Liver (tissue), 3 donors: ENCODE results near the gene KRT36.

Experiments
- FOXA1 ChIP-seq: IDR thresholded peaks from 2 replicates; pipeline ENCODE4 v1.6.1; 2016; ENCODE audit warnings: antibody characterized with exemption
- FOXA2 ChIP-seq: IDR thresholded peaks from 2 replicates; pipeline ENCODE4 v1.6.1; 2016; ENCODE audit warnings: antibody characterized with exemption
- GABPA ChIP-seq, 2 donors: IDR thresholded peaks in 1 of 2; conservative IDR thresholded peaks in 1 of 2; 2 replicates each; pipeline ENCODE4 v1.6.1; 2016; ENCODE audit warnings: antibody characterized with exemption in 2 of 2, mild to moderate bottlenecking in 1 of 2, moderate library complexity in 1 of 2
- REST ChIP-seq: IDR thresholded peaks from 2 replicates; pipeline ENCODE4 v1.6.1; 2016; ENCODE audit warnings: antibody characterized with exemption, mild to moderate bottlenecking
- TAF1 ChIP-seq: conservative IDR thresholded peaks from 2 replicates; pipeline ENCODE4 v1.6.1; 2016; ENCODE audit warnings: antibody characterized with exemption, mild to moderate bottlenecking
- TF ChIP-seq, protein P1 (sequence below): fragments of 150-350 bp; IDR thresholded peaks from 2 replicates; pipeline ENCODE4 v1.5.1; 2017; ENCODE audit warnings: improper control_type of control experiment, low read depth, low read length; ENCODE audit not compliant: missing input control
- TF ChIP-seq, protein P2 (sequence below): IDR thresholded peaks from 2 replicates; pipeline ENCODE4 v1.6.1; 2016; ENCODE audit warnings: antibody characterized with exemption
- TF ChIP-seq, protein P3 (sequence below): IDR thresholded peaks from 2 replicates; pipeline ENCODE4 v1.6.1; 2016; ENCODE audit warnings: antibody characterized with exemption
- donor health status: healthy.
- donor health status: healthy.

DNA sequence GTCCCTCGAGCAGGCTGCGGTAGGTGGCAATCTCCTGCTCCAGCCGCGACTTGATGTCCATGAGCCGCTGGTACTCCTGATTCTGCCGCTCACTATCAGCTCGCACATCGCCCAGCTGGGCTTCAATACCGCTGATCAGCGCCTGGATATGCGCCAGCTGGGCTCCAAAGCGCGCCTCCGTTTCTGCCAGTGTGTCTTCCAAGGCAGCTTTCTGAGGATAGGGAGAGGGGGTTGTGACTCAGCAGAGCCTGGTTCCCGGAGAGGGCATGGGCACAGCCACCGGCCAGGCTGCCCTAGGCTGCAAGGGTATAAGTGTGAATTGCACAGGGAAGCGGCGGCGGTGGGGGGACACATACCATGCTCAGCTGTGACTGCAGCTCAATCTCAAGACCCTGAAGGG is 34.1 kb upstream of the KRT36 start:
- TF ChIP-seq, protein P1, sequence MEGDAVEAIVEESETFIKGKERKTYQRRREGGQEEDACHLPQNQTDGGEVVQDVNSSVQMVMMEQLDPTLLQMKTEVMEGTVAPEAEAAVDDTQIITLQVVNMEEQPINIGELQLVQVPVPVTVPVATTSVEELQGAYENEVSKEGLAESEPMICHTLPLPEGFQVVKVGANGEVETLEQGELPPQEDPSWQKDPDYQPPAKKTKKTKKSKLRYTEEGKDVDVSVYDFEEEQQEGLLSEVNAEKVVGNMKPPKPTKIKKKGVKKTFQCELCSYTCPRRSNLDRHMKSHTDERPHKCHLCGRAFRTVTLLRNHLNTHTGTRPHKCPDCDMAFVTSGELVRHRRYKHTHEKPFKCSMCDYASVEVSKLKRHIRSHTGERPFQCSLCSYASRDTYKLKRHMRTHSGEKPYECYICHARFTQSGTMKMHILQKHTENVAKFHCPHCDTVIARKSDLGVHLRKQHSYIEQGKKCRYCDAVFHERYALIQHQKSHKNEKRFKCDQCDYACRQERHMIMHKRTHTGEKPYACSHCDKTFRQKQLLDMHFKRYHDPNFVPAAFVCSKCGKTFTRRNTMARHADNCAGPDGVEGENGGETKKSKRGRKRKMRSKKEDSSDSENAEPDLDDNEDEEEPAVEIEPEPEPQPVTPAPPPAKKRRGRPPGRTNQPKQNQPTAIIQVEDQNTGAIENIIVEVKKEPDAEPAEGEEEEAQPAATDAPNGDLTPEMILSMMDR = no peak
- TF ChIP-seq GABPA (IDR thresholded peaks at IDR 0.05 in 1 of 2, conservative IDR thresholded peaks at IDR 0.05 in 1 of 2) (no peak), TAF1 (no peak), REST (no peak), FOXA2 (no peak), FOXA1 (no peak)
- TF ChIP-seq, protein P2, sequence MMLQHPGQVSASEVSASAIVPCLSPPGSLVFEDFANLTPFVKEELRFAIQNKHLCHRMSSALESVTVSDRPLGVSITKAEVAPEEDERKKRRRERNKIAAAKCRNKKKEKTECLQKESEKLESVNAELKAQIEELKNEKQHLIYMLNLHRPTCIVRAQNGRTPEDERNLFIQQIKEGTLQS = no peak
- TF ChIP-seq, protein P3, sequence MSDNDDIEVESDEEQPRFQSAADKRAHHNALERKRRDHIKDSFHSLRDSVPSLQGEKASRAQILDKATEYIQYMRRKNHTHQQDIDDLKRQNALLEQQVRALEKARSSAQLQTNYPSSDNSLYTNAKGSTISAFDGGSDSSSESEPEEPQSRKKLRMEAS = no peak
